GM21717 (cell line): ENCODE data around the gene GLI3.

Experiments used
- ATAC-seq: cut with Tn5 transposase; IDR thresholded peaks from one replicate; pipeline ENCODE4 v1.9.1; 2021; ENCODE audit warnings: mild to moderate bottlenecking, moderate library complexity; ENCODE audit not compliant: unreplicated experiment

The GLI3 gene

DNA sequence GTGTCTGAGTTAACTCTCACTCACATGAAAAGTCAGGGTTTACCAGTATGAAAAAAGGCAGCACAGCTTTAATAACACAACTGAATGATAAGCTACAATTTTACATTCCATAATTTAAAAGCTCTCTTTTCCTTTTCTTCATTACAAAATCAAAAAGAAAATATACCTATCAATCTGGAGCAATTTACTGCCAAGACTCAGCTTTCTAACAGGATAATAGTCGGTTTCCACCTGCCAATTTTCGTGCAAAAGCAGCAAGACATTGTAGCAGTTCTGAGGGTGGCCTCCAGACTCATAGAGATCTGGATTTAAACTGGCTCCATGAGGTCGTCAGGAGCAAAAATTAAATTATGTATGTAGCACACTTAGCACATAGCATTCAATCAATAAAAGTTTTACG lies 191.0 kb downstream of the GLI3 start:
- no peak for ATAC-seq

DNA sequence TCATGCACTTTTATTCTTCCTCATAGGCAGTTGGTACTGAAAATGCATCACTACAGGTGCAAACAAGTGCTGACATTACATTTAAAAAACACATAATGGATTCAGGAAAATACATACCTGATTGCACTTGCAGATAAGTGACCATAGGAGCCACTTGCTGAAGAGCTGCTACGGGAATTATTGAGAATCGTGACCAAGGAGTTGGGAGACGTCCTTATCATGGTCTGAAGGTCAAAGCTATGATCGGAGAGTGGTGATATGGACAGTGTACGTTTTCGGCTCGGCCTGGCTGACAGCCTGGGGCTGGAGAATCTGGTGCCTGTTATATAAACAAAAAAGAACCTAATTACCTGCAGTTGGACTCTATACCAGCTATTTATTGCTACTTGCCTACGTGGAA lies 197.1 kb downstream of the GLI3 start:
- no peak for ATAC-seq

- no peak for ATAC-seq
These were observed 201.8 kb downstream of the GLI3 start for GRCh38 chr7:42035210-42035609.

GRCh38 chr7:42033480-42033879 lies 203.5 kb downstream of the GLI3 start:
- ATAC-seq = no peak

GRCh38 chr7:42029405-42029804 lies 207.6 kb downstream of the GLI3 start:
- no peak for ATAC-seq

- ATAC-seq = no peak
These were observed 209.5 kb downstream of the GLI3 start for GRCh38 chr7:42027521-42027920.

DNA sequence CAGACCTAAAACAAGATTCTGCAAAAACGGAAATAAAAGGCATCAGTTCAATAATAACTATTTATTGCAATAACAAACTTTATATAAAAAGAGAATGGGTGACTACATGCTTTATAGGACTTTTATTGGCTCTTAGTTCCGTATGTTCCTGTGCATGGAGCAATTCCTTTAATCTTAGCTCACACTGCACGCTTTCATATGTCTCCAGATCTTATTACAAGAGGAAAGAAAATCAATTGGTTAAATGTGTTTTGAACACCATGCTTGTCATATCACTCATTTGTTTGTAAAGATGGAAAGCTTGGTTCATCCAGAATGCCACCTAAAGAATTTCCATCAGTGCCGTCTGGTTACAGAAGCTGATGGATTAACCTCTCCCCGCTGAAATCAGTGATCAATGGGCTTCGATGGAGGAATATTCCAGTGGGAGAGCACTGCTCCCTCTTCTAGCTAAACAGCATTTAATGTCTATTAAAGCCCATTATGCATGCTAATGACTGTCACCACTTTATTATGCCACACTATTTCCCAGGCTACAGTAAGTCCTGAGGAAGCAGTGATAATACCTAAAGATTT lies 210.3 kb downstream of the GLI3 start:
- no peak for ATAC-seq

DNA sequence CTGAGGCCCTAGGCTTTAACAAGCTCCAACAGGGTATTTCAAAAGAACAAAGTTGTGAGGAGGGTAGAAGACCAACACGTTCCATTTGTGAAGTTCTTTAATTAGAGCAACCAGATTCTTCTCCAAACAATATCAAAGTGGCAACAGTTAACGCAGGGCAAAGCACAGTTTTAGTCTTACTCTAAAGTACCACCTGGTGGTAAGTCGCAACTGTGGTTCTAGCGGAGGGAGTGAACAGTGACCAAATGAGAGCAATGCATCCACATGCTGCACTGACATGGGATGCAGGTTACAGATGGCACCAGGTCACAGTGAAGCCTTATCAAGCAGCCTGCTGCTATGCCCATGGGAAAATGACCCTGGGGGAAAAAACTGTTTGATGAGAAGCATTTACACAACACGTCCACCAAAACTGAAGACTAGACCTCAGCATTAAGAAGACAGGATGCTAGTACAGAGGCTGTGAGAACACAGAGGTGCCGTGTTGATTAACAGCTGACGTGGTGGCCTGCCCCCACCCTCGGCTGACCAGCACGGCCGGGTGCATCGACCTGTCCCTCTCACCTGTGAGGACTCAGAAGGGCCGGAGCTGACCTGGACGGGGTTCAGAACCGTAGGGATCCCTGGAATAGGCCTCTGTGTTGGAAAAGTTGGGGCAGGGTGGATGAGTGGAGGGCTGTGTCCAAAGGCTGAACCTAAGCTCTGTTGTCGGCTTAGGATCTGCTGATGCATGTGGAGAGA lies 211.2 kb downstream of the GLI3 start:
- ATAC-seq = no peak

DNA sequence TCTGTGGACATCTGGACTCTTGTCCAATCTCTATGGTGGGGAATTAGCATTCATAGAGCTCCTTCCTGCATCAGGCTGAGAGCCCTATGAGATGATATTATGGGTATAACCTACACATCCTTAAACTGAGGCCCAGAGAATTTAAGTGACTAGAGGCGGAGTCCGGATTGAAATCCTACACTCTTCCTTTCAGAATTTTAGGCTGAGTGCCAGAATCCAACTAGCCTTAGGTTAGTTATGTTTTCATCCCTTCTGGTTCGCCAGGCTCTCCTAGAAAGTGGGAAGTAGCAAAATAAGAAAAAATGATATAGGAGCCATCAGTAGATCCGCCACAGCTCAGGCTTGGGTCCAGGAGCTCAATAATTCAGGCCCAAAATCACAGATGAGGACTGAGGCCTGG lies 212.5 kb downstream of the GLI3 start:
- no peak for ATAC-seq

GRCh38 chr7:42023262-42023661 lies 213.7 kb downstream of the GLI3 start:
- ATAC-seq = no peak

- no peak for ATAC-seq
These were observed 214.2 kb downstream of the GLI3 start for GRCh38 chr7:42022791-42023190.

GRCh38 chr7:42022056-42022455 lies 215.0 kb downstream of the GLI3 start:
- ATAC-seq = no peak

DNA sequence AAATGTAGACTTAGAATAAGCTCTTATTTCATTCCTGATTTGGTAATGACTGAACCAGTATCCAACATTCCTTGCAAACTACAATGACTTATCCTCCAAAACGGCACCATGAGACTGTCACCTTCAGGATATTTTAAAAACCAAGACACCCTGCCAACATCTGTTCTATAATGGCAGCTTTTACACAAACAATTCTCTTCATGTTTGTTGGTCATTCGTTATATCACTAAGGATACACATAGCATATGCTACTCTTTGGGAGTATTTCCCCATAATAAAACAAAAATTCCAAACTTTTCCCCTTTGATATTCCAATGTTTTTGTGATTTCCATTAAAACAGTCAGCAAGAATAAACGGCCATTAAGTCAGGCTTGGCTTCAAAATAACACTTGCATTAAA lies 215.4 kb downstream of the GLI3 start:
- ATAC-seq = no peak

- no peak for ATAC-seq
These were observed 216.9 kb downstream of the GLI3 start for GRCh38 chr7:42020061-42020460.

- ATAC-seq = no peak
These were observed 219.5 kb downstream of the GLI3 start for GRCh38 chr7:42017349-42017986.

DNA sequence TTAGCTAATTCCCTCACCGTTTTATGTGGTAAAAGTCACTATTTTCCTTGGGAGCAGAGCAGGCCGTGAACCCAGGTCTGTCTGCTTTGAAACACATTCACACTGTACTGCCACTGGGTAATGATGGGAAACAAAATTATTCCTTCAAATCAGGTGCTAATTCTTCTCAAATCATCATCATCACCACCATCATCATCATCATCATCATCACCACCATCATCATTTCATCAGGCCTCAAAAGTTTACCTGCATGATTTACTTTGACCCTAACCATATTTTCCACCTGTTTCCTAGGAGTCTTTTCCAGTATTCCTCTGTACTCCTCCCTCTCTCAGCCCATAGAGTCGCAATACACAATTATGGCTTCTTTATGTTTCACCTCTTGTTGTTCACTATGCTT lies 220.5 kb downstream of the GLI3 start:
- no peak for ATAC-seq

DNA sequence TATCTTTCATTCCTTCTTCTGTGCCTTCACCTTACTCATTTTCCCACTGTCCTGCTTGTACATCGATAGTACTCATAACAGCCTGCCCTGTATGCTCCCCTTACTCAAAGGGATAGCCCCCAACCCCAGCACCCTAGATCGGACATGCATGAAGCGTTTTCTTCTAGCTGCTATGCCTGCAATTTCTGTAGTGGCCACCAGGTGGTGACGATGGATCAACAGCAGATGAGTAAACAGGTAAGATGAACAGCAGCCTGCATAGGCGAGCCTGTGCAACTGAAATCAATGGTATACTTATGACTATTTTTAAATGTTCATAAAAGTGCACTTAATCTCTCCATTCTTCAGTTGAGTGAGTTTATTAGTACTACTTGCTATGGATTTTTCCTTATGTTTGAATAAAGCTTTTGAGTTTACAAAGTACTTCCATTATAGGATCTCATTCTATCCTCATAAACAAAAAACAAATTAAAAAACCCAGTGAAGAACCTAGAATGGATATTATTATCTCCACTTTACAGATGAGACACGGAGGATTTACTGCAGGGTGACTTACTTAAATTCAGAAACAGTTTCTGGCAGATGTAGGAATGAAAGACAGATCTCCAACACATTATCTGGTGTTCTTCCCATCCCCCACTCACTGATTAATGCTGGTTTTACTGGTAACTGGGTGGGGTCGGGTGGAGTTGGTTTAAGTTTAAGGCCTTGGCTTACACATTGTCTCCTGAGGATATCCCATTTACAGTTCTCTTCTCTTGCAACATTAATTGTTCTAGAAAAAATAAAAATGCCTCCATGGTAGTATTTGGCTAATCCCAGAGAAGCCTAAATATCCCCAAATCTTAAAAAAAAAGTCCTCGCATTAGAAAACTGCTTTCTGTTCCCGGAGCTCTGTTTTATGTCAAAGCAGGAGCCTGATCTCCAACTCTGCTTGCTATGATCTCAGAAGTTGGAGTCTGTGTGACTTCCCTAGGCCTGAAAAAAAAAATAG lies 222.1 kb downstream of the GLI3 start:
- ATAC-seq = no peak

- no peak for ATAC-seq
These were observed 224.1 kb downstream of the GLI3 start for GRCh38 chr7:42012786-42013360.

DNA sequence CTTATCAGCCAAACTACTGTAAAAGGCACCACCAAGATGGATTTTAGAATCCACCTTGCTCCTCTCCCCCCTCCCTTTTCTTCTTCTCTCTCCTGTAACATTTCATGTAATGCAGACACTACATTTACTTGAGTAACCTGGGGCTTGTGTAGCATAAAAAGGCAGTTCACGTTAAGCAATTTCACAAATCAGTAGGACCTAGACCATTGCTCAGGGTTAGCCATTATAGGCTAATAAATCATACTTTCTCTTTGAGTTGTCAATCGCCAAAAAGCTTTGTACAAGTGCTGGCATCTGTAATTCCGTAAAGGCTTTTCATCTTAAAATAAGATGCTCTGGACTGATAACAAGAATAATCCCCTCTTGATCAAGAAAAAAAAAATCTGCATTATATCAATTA lies 224.7 kb downstream of the GLI3 start:
- ATAC-seq = no peak

- ATAC-seq = no peak
These were observed 225.2 kb downstream of the GLI3 start for GRCh38 chr7:42011846-42012245.

DNA sequence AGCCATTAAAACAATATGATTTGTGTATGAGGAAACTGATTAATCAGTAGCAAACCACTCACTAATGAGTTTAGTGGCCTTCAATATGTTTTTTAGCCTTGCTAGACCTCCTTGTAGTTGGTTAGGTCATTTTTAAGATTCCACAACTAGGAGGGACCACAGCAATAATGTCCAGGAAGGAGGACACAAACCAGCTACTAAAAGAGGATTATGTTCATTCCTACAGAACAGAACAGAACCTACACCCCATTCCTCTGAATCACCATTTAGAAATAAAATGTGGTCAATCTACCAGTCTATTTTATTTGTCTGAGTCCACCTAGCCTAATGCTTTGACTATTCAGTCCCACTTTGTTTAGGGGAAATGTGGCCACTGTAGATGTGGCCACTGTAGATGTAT lies 226.3 kb downstream of the GLI3 start:
- ATAC-seq = no peak
